Kidney (tissue), 14 donors: Measurements from ENCODE around the gene MSRB2. TPM values are rescaled to one million over a fixed set of nuclear protein-coding genes. Genes with fewer than 3 reads are reported as not detected.
"Not testable (repeated sequence)": the region's sequence is repeated elsewhere in the genome, so short reads cannot be mapped to it uniquely, and the experiment has no call there.

Experiments used
- DNase-seq, 5 donors: peaks; one replicate each; pipeline ENCODE4 v3.0.0-alpha.2; 2013 to 2020
- FAIRE-seq: peaks from 2 replicates; lab custom pipeline; 2012; peaks lifted over from hg19 to GRCh38; lab: Jason Lieb, UNC
- H3K27ac ChIP-seq, 2 donors: one replicate each; pipeline ENCODE4 v1.7.0; 2013; ENCODE audit warnings: low read depth in 2 of 2, low read length in 2 of 2, inconsistent platforms in 1 of 2
- H3K27me3 ChIP-seq: one replicate; pipeline ENCODE4 v1.7.1; 2013; ENCODE audit warnings: low read length, inconsistent platforms; ENCODE audit not compliant: control insufficient read depth, insufficient read depth
- H3K36me3 ChIP-seq, 3 donors: one replicate each; pipeline versions ENCODE4 v1.7.0 to v1.7.1; 2013; ENCODE audit warnings: low read length in 3 of 3, control low read depth in 1 of 3, inconsistent platforms in 1 of 3; ENCODE audit not compliant: insufficient read depth in 3 of 3, control insufficient read depth in 2 of 3
- H3K4me1 ChIP-seq, 3 donors: one replicate each; pipeline versions ENCODE4 v1.7.0 to v1.7.1; 2013; ENCODE audit warnings: low read length in 3 of 3, inconsistent platforms in 1 of 3, low read depth in 1 of 3; ENCODE audit not compliant: control insufficient read depth in 2 of 3, insufficient read depth in 2 of 3
- H3K4me3 ChIP-seq, 3 donors: one replicate each; pipeline versions ENCODE4 v1.7.0 to v1.8.1; 2013; ENCODE audit warnings: low read length in 3 of 3, control low read depth in 1 of 3, inconsistent platforms in 1 of 3
- H3K9ac ChIP-seq, 3 donors: one replicate each; pipeline versions ENCODE4 v1.7.0 to v1.7.1; 2013; ENCODE audit warnings: low read length in 3 of 3, control low read depth in 1 of 3, inconsistent platforms in 1 of 3
- H3K9me3 ChIP-seq, 3 donors: one replicate each; pipeline versions ENCODE4 v1.7.0 to v1.7.1; 2013; ENCODE audit warnings: low read length in 3 of 3, control low read depth in 1 of 3, inconsistent platforms in 1 of 3; ENCODE audit not compliant: control insufficient read depth in 2 of 3, insufficient read depth in 1 of 3
- CTCF ChIP-seq: IDR thresholded peaks from 3 replicates; pipeline ENCODE4 v1.5.1; 2012; ENCODE audit warnings: mild to moderate bottlenecking, moderate library complexity, borderline replicate concordance; ENCODE audit not compliant: insufficient read depth; ENCODE audit errors: extremely low read depth
- intact Hi-C: fragments of 100-400 bp; cut with DNase I; formaldehyde crosslinking; loops from one replicate; pipeline ENCODE4 v1.11.1; 2022
- polyA plus RNA-seq: library from polyadenylated mRNA; stranded (reverse); fragments of 350-450 nt; fragmentation: Illumina TruSeq; extraction: RNeasy Lipid Tissue Mini Kit (QIAGEN cat#74804); gene quantifications from one replicate; pipeline ENCODE4 v1.2.3, GENCODE V29; 2014; ENCODE audit warnings: low read depth, low replicate concordance; ENCODE audit not compliant: insufficient read depth
- total RNA-seq: library from RNA; stranded (reverse); fragmentation: NEBNext Ultra II Directional; extraction: Animal tissue kit (Norgen Biotek cat#: 25700); gene quantifications from one replicate; pipeline ENCODE4 v1.2.1, GENCODE V29; 2021
- donor health status: control.
- donor health status: control.
- donor health status: control.
- donor health status: control.
- donor health status: control.
- donor health status: DM: yes; HTN: yes; CAD: no.
- donor health status: Normal renal cell carcinoma (clear cell type).

MSRB2 gene
- total and polyA plus RNA-seq, 2 donors from 2014 or later: 39.9 to 131 TPM

- Histone ChIP-seq H3K36me3 (no peaks in the 10 kb centered on the region), H3K27ac (no peak overlapping the region), H3K9me3 (no peaks in the 10 kb centered on the region), H3K9ac (no peak overlapping the region), H3K4me3 (no peak overlapping the region), H3K27me3 (no peaks in the 10 kb centered on the region), H3K4me1 (peaks cover 0 to 9% (median 7%) of the 10 kb centered on the region in 3 donors)
- DNase-seq (peak in 3 of 5 donors; percentile 67 to 84 (median 78)), FAIRE-seq (no peak)
- intact Hi-C loops: no loop called here
- TF ChIP-seq CTCF: no peak
These were observed 26.2 kb upstream of the MSRB2 start for GRCh38 chr10:23069019-23069815.

DNA sequence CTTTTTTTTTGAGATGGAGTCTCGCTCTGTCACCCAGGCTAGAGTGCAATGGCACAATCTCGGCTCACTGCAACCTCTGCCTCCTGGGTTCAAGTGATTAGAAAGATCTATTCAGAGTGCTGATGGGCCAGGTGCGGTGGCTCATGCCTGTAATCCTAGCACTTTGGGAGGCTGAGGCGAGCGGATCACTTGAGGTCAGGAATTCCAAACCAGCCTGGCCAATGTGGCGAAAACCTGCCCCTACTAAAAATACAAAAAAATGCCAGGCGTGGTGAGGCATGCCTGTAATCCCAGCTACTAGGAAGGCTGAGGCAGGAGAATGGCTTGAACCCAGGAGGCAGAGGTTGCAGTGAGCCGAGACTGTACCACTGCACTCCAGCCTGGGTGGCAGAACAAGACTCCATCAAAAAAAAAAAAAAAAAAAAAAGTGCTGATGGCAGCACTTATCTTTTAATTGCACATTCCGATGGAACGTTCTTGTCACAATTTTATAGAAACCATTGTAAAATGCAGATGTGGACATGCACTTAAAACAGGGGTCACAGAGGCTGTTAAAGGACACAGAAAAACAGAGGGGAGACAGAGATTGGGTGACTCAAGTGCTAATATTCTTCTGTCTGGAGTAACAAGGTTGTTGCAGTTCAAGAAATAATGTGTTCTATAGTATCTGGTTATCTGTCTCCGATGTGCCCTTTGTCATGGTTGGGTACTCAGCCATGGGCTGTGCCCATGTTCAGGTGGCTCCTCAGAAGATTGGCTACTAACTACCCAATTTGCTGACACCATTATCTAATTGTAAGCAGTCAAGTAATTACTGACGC lies 25.1 kb upstream of the MSRB2 start:
- H3K36me3 ChIP-seq, H3K9ac ChIP-seq, H3K4me1 ChIP-seq, DNase-seq, intact Hi-C loops, H3K4me3 ChIP-seq, H3K27me3 ChIP-seq, H3K27ac ChIP-seq, FAIRE-seq, H3K9me3 ChIP-seq: not testable (repeated sequence)

DNA sequence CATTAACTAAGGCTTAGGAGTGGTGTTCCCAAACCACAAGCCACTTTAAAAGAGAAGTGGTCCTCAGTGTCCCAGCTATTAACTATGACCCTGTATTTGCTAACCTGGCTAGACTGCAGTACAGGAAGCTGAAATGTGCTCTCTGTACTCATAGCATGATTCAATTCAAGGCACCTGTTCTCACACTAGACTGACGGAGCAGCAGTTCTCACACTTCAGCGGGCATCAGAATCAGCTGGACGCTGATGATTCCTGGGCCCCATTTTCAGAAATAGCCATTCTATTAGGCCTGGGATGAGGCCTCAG lies 24.5 kb upstream of the MSRB2 start:
- TF ChIP-seq CTCF: no peak
- Histone ChIP-seq H3K9me3 (no peaks in the 10 kb centered on the region), H3K4me3 (no peak overlapping the region), H3K4me1 (peaks cover 0 to under 1% (median under 1%) of the 10 kb centered on the region in 3 donors), H3K27ac (no peak overlapping the region), H3K9ac (no peak overlapping the region), H3K27me3 (no peaks in the 10 kb centered on the region), H3K36me3 (no peaks in the 10 kb centered on the region)
- no peak for FAIRE-seq
- no peak for DNase-seq
- intact Hi-C loops: no loop called here

DNA sequence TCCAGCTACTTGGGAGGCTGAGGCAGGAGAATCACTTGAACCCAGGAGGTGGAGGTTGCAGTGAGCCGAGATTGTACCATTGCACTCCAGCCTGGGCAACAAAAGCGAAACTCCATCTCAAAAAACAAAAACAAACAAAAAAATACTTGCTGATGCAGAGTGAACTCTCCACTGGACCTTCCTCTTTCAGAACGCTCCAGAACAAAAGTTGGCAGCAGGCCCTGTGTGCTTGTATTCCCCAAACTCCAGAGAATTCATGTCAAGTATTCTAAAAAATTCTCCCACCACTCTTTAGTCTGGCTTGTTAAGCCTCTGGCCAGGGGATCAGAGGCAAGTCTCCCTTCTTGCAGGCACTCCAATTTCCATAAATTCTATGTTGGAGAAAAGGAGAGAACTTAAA lies 22.8 kb upstream of the MSRB2 start:
- H3K4me1 ChIP-seq, H3K27me3 ChIP-seq, H3K36me3 ChIP-seq, H3K27ac ChIP-seq, H3K4me3 ChIP-seq, DNase-seq, H3K9ac ChIP-seq, intact Hi-C loops, FAIRE-seq, H3K9me3 ChIP-seq: not testable (repeated sequence)
